OCI-LY1 (cell line): Measurements from ENCODE around the gene SFSWAP.

ENCODE experiments used
- H2AFZ ChIP-seq: fragments of 200-600 bp; sonication (generic), shearing (Covaris generic); 2 replicates; pipeline ENCODE4 v1.6.0; 2014; ENCODE audit warnings: antibody characterized with exemption, mild to moderate bottlenecking, low read length
- H3F3A ChIP-seq: fragments of 200-600 bp; sonication (generic), shearing (Covaris generic); 2 replicates; pipeline ENCODE4 v1.6.0; 2014; ENCODE audit warnings: mild to moderate bottlenecking, antibody characterized with exemption, low read length, moderate library complexity; ENCODE audit not compliant: insufficient read depth
- H3K27ac ChIP-seq: fragments of 200-600 bp; sonication (generic); 2 replicates; pipeline ENCODE4 v1.5.1; 2014; ENCODE audit warnings: low read length, mixed run types, mild to moderate bottlenecking, low read depth; ENCODE audit not compliant: poor library complexity, severe bottlenecking
- H3K27me3 ChIP-seq: fragments of 200-600 bp; sonication (generic); 2 replicates; pipeline ENCODE4 v1.6.0; 2014; ENCODE audit warnings: antibody characterized with exemption, mild to moderate bottlenecking, low read length, moderate library complexity; ENCODE audit not compliant: insufficient read depth
- H3K36me3 ChIP-seq: fragments of 200-600 bp; sonication (generic); 2 replicates; pipeline ENCODE4 v1.6.1; 2014; ENCODE audit warnings: mild to moderate bottlenecking, antibody characterized with exemption, low read length, moderate library complexity, mixed read lengths; ENCODE audit not compliant: insufficient read depth
- H3K4me1 ChIP-seq: fragments of 200-600 bp; sonication (generic); 2 replicates; pipeline ENCODE4 v1.5.1; 2014; ENCODE audit warnings: mild to moderate bottlenecking, low read length, moderate library complexity; ENCODE audit not compliant: insufficient read depth, severe bottlenecking
- H3K4me2 ChIP-seq: fragments of 200-600 bp; sonication (generic), shearing (Covaris generic); 2 replicates; pipeline ENCODE4 v1.6.1; 2014; ENCODE audit warnings: low read length
- H3K4me3 ChIP-seq: fragments of 200-600 bp; sonication (generic); 2 replicates; pipeline ENCODE4 v1.5.1; 2014; ENCODE audit warnings: low read length, low read depth, mild to moderate bottlenecking, mixed read lengths; ENCODE audit not compliant: poor library complexity, severe bottlenecking
- H3K79me2 ChIP-seq: fragments of 200-600 bp; shearing (Covaris generic); 2 replicates; pipeline ENCODE4 v1.6.1; 2016; ENCODE audit warnings: mixed run types, low read length, mixed read lengths; ENCODE audit not compliant: insufficient read depth
- H3K9ac ChIP-seq: fragments of 200-600 bp; sonication (generic), shearing (Covaris generic); 2 replicates; pipeline ENCODE4 v1.6.1; 2014; ENCODE audit warnings: mild to moderate bottlenecking, low read length, mixed read lengths
- H3K9me2 ChIP-seq: fragments of 200-600 bp; sonication (generic), shearing (Covaris generic); 2 replicates; pipeline ENCODE4 v1.6.1; 2014; ENCODE audit warnings: low read depth, mild to moderate bottlenecking, low read length, mixed read lengths
- H3K9me3 ChIP-seq: fragments of 200-600 bp; shearing (Covaris generic); 2 replicates; pipeline ENCODE4 v1.6.1; 2014; ENCODE audit warnings: low read length, mixed read lengths
- H4K20me1 ChIP-seq: fragments of 200-600 bp; sonication (generic), shearing (Covaris generic); 2 replicates; pipeline ENCODE4 v1.6.0; 2016; ENCODE audit warnings: mild to moderate bottlenecking, low read length; ENCODE audit not compliant: insufficient read depth
- EZH2 ChIP-seq: fragments of 200-600 bp; sonication (generic), shearing (Covaris generic); IDR thresholded peaks from 2 replicates; pipeline ENCODE4 v1.8.0; 2017; ENCODE audit warnings: borderline replicate concordance, mixed run types, mild to moderate bottlenecking, antibody characterized with exemption, low read length, moderate library complexity, mixed read lengths
- TF ChIP-seq, protein P1 (sequence below): fragments of 200-600 bp; sonication (generic), shearing (Covaris generic); IDR thresholded peaks from 2 replicates; pipeline ENCODE4 v1.5.1; 2017; ENCODE audit warnings: mild to moderate bottlenecking, antibody characterized with exemption, low read length, moderate library complexity, mixed read lengths

Gene SFSWAP

DNA sequence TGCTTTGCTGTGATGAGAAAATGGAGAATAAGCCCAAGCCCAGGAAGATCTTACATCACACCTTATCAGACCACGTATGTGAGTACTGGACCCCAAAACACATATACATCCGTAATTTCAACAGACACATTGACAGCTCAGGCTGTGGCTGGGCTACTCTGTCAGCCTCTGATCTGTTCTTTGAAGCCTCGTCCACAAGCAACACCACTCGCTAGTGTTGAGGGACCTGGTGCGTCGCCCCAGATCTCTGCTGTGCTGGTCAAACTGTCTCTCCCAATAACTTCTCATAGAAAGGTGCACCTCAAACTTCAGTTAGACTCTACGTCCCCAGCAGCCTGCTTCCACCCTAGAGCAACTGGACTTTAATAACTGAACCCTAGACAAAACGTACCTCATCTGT is 10.6 kb upstream of the SFSWAP start:
- H3F3A ChIP-seq, result no peaks in the 10 kb centered on the region
- H3K4me3 ChIP-seq, result no peak overlapping the region
- no peak overlapping the region for H3K4me2 ChIP-seq
- H3K79me2 ChIP-seq, result no peaks in the 10 kb centered on the region
- no peaks in the 10 kb centered on the region for H3K4me1 ChIP-seq
- no peak overlapping the region for H3K27ac ChIP-seq
- TF ChIP-seq, protein P1, sequence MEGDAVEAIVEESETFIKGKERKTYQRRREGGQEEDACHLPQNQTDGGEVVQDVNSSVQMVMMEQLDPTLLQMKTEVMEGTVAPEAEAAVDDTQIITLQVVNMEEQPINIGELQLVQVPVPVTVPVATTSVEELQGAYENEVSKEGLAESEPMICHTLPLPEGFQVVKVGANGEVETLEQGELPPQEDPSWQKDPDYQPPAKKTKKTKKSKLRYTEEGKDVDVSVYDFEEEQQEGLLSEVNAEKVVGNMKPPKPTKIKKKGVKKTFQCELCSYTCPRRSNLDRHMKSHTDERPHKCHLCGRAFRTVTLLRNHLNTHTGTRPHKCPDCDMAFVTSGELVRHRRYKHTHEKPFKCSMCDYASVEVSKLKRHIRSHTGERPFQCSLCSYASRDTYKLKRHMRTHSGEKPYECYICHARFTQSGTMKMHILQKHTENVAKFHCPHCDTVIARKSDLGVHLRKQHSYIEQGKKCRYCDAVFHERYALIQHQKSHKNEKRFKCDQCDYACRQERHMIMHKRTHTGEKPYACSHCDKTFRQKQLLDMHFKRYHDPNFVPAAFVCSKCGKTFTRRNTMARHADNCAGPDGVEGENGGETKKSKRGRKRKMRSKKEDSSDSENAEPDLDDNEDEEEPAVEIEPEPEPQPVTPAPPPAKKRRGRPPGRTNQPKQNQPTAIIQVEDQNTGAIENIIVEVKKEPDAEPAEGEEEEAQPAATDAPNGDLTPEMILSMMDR, result no peak
- H3K9me2 ChIP-seq, result no peaks in the 10 kb centered on the region
- no peak overlapping the region for H3K9ac ChIP-seq
- H3K36me3 ChIP-seq, result no peaks in the 10 kb centered on the region
- peaks cover 3% of the 10 kb centered on the region; the same call in 1 of the 2 replicates for H3K27me3 ChIP-seq
- 0 out of 2 replicates have a peak, but pooled peaks cover 3% of the 10 kb centered on the region for H3K9me3 ChIP-seq
- no peaks in the 10 kb centered on the region for H4K20me1 ChIP-seq
- no peak overlapping the region for H2AFZ ChIP-seq

DNA sequence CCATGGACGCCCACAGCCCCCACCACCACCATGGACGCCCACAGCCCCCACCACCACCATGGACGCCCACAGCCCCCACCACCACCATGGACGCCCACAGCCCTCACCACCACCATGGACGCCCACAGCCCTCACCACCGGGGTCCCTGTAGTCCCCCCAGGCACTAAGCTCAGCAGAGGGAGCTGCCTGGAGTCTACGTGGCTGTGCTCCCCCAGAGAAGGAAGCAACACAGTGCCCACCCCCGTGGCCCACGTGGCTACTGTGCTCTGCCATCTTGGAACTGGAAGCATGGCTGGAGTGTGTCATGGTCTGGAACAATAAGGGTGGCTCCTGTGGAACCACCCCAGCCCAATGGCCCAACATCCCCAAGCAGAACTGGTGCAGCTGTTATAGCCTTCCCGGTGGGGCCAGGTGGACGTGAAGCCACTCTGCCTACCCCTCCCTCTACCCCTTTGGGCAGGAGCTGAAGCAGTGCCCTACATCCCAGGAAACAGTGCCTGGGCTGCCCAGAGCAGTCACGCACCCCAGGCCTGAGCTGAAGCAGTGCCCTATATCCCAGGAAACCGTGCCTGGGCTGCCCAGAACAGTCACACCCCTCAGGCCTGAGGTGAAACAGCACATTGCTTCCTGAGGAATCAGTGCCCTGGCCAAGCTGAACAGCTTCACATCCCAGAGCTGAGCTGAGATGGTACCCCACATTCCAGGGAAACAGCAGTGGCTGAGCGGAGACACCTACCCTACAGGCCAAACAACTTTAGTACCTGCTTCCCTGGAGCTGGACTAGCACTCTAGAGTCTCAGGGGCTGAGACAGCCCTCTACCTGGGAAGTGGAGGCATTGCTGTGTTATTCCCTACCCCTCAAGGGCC is 9.0 kb upstream of the SFSWAP start:
- H2AFZ ChIP-seq, result no peak overlapping the region
- no peak overlapping the region for H3K27ac ChIP-seq
- no peak overlapping the region for H3K4me3 ChIP-seq
- no peaks in the 10 kb centered on the region for H4K20me1 ChIP-seq
- TF ChIP-seq, protein P1, result no peak
- TF ChIP-seq EZH2, result no peak
- no peak overlapping the region for H3K9ac ChIP-seq
- 0 out of 2 replicates have a peak, but pooled peaks cover 3% of the 10 kb centered on the region for H3K9me3 ChIP-seq
- H3K27me3 ChIP-seq, result no peaks in the 10 kb centered on the region; the same call in 1 of the 2 replicates
- no peak overlapping the region for H3K4me2 ChIP-seq
- H3K79me2 ChIP-seq, result no peaks in the 10 kb centered on the region
- no peaks in the 10 kb centered on the region for H3K36me3 ChIP-seq
- no peaks in the 10 kb centered on the region for H3K4me1 ChIP-seq
- H3K9me2 ChIP-seq, result no peaks in the 10 kb centered on the region
- H3F3A ChIP-seq, result no peaks in the 10 kb centered on the region

DNA sequence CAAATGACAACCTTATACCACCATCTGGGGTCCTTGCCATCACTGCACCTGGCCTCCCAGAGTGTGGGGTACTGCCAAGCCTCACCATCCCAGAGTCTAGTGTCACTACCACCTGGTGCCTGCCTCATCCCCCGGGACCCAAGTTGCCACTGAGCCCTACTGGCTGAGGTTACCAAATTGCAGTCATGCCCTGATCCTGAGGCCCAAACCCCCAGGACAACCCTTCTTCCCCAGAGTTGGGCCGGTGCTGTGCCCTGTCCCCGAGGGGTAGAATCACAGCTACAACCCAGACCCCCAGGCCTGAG is 8.4 kb upstream of the SFSWAP start:
- no peak overlapping the region for H3K4me3 ChIP-seq
- TF ChIP-seq, protein P1, result no peak
- no peak for TF ChIP-seq EZH2
- no peak overlapping the region for H3K9ac ChIP-seq
- H3K9me3 ChIP-seq, result 0 out of 2 replicates have a peak, but pooled peaks cover 3% of the 10 kb centered on the region
- H3F3A ChIP-seq, result no peaks in the 10 kb centered on the region
- no peaks in the 10 kb centered on the region for H3K4me1 ChIP-seq
- H4K20me1 ChIP-seq, result no peaks in the 10 kb centered on the region
- no peaks in the 10 kb centered on the region; the same call in 1 of the 2 replicates for H3K27me3 ChIP-seq
- no peaks in the 10 kb centered on the region for H3K36me3 ChIP-seq
- H3K9me2 ChIP-seq, result no peaks in the 10 kb centered on the region
- H3K4me2 ChIP-seq, result no peak overlapping the region
- H3K79me2 ChIP-seq, result no peaks in the 10 kb centered on the region
- no peak overlapping the region for H3K27ac ChIP-seq
- no peak overlapping the region for H2AFZ ChIP-seq
